Measurements from ENCODE around the gene COL27A1. TPM values are rescaled to one million over a fixed set of nuclear protein-coding genes. Genes with fewer than 3 reads are reported as not detected.

Gene COL27A1
- total and polyA plus RNA-seq, 12 donors, result 3.0 to 99.8 (median 11.9) TPM

DNA sequence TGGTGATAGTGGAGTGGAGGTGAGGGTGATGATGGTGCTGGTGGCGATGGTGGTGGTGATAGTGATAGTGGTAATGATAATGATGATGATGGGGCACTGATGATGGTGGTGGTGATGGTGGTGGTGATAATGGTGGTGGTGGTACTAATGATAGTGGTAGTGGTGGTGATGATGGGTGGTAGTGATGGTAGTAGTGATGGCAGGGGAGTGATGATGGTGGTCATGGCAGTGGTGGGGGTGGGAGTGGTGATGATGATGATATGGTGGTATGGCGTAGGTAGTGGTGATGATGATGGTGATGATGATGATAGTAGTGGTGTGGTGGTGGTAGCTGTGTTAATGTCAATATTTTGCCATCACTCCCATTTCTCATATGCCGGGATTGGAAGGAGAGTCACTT lies 123.0 kb downstream of the COL27A1 start:
- WGBS, 4 donors, result 72 to 88% (median 84%) methylated on average over 3 of the region's 3 CpGs
- H3K4me3 ChIP-seq, result no peak overlapping the region
- TF ChIP-seq POLR2A (IDR thresholded peaks at IDR 0.05), result no peak
- TF ChIP-seq, protein P1, sequence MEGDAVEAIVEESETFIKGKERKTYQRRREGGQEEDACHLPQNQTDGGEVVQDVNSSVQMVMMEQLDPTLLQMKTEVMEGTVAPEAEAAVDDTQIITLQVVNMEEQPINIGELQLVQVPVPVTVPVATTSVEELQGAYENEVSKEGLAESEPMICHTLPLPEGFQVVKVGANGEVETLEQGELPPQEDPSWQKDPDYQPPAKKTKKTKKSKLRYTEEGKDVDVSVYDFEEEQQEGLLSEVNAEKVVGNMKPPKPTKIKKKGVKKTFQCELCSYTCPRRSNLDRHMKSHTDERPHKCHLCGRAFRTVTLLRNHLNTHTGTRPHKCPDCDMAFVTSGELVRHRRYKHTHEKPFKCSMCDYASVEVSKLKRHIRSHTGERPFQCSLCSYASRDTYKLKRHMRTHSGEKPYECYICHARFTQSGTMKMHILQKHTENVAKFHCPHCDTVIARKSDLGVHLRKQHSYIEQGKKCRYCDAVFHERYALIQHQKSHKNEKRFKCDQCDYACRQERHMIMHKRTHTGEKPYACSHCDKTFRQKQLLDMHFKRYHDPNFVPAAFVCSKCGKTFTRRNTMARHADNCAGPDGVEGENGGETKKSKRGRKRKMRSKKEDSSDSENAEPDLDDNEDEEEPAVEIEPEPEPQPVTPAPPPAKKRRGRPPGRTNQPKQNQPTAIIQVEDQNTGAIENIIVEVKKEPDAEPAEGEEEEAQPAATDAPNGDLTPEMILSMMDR (IDR thresholded peaks at IDR 0.05), result no peak
- H3K27me3 ChIP-seq, result no peaks in the 10 kb centered on the region
- H3K36me3 ChIP-seq (replicated peaks in 1 of 2), result no peaks in the 10 kb centered on the region
- no peaks in the 10 kb centered on the region for H3K9me3 ChIP-seq (replicated peaks in 1 of 3)
- intact Hi-C loops (cut with DNase I), result no loop called here
- H3K27ac ChIP-seq, result no peak overlapping the region
- peaks cover 0 to 12% of the 10 kb centered on the region in 2 donors for H3K4me1 ChIP-seq (replicated peaks in 1 of 2)
- DNase-seq, result peak in 1 of 7 donors; percentile 3

DNA sequence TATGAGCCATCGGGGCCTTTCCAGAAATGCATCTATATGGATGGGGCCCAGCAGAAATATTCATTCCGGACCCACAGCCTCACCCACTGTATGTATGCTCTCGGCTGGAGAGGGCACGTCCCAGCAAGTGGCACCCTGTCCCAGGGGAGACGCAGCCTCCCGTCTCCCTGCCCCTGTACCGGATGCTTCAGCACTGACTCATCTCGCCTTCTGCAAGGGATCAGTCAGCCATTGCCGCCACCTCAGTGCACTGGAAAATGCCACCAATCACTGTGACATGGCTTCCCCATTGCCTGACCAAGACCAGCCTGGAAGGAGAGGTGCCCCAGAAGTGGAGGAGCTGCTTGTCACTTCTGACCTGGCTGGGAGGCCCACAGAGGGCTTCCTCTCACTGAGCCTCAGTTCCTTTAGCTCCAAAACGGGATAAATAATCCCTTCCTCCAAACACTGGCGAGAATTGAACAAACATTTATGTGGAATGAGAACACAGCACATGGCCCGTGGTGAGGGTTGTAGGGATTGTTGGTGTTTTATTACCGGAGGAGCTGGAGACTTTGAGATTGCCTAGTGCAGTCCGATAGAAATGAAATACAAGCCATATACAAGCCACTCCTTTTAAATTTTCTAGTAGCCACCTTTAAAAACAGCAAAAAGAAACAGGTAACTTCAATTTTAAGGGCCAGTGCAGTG lies 123.7 kb downstream of the COL27A1 start:
- Histone ChIP-seq H3K9me3 (replicated peaks in 1 of 3) (no peaks in the 10 kb centered on the region), H3K36me3 (replicated peaks in 1 of 2) (no peaks in the 10 kb centered on the region), H3K27me3 (no peaks in the 10 kb centered on the region), H3K4me3 (no peak overlapping the region), H3K27ac (no peak overlapping the region), H3K4me1 (replicated peaks in 1 of 2) (peaks cover 0 to 12% of the 10 kb centered on the region in 2 donors)
- TF ChIP-seq, protein P1 (IDR thresholded peaks at IDR 0.05), result no peak
- no peak for TF ChIP-seq POLR2A (IDR thresholded peaks at IDR 0.05)
- intact Hi-C loops (cut with DNase I), result no loop called here
- DNase-seq, result peak in 2 of 7 donors; percentile 7 to 9
- 81 to 90% (median 85%) methylated on average over 6 to 14 of the region's 14 CpGs for whole genome bisulfite sequencing, 4 donors

DNA sequence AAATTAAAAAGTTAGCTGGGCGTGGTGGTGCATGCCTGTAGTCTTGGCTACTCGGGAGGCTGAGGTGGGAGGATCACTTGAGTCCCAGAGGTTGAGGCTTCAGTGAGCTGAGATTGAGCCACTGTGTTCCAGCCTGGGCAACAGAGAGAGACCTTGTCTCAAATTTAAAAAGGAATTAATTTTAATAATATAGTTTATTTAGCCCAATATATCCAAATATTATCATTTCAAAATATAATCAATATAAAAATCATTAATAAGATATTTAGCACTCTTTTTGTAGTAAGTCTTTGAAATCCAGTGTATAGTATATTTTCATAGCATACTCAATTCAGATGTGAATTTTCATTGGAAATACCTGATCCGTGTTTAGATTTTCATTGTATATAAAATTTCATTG lies 124.4 kb downstream of the COL27A1 start:
- no peak overlapping the region for H3K4me3 ChIP-seq
- H3K36me3 ChIP-seq (replicated peaks in 1 of 2), result no peaks in the 10 kb centered on the region
- no peaks in the 10 kb centered on the region for H3K27me3 ChIP-seq
- DNase-seq, result no peak
- 92 to 97% (median 95%) methylated on average over 3 of the region's 3 CpGs for whole genome bisulfite sequencing, 4 donors
- H3K4me1 ChIP-seq (replicated peaks in 1 of 2), result peaks cover 0 to 12% of the 10 kb centered on the region in 2 donors
- H3K27ac ChIP-seq, result no peak overlapping the region
- H3K9me3 ChIP-seq (replicated peaks in 1 of 3), result no peaks in the 10 kb centered on the region
- intact Hi-C loops (cut with DNase I), result no loop called here
- TF ChIP-seq POLR2A (IDR thresholded peaks at IDR 0.05), result no peak
- TF ChIP-seq, protein P1 (IDR thresholded peaks at IDR 0.05), result no peak

DNA sequence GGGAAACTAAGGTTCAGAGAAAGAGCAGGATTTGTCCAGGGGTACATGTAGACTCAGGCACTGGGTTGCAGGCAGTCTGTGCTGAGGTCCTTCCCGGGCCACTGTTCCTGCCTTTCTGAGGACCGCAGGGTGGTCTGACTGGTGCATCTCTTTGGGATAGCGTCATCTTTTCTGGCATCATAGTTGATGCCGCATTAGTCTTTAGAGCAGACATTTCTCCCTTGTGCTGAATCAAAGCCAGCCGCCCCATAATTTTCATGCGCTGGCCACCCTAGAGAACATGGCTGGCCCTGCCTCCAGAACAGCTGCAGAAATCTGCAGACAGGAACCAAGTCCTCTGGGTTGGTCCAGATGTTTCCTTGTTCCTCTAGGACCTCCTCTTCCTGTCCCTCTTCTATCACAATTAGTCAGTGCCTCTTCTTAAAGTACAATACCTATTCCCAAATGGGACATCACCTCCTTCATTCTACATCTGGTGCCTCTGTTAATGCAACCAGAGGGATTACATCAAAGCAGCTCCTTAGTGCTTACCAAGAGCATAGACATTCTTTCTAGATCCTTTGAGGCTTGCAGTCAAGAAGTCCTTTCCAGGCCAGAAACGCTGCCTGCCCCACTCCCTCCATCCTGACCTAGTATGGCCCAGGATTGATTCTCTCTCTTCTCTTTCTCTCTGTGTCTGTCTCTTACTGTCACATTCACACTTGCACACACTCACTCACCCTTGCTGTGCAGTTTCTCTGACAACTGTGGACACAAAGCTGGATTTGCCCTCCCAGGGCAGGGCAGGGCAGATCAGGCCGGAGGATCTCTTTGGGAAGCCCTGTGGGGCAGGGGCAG lies 125.5 kb downstream of the COL27A1 start:
- Histone ChIP-seq H3K9me3 (replicated peaks in 1 of 3) (no peaks in the 10 kb centered on the region), H3K27me3 (no peaks in the 10 kb centered on the region), H3K4me1 (replicated peaks in 1 of 2) (peaks cover 0 to 21% of the 10 kb centered on the region in 2 donors), H3K36me3 (replicated peaks in 1 of 2) (no peaks in the 10 kb centered on the region), H3K27ac (peak overlapping the region in 2 of 5 donors; percentile 58 to 76), H3K4me3 (no peak overlapping the region)
- WGBS, 4 donors, result 82 to 84% (median 84%) methylated on average over 7 to 8 of the region's 8 CpGs
- TF ChIP-seq, protein P1 (IDR thresholded peaks at IDR 0.05), result no peak
- TF ChIP-seq POLR2A (IDR thresholded peaks at IDR 0.05), result no peak
- DNase-seq, result peak in 2 of 7 donors; percentile 4 to 10
- intact Hi-C loops (cut with DNase I), result no loop called here

All from adrenal gland (tissue), 12 donors.